ENCODE results near the gene CHAF1B. TPM values are rescaled to one million over a fixed set of nuclear protein-coding genes. Genes with fewer than 3 reads are reported as not detected.

The CHAF1B gene
- total RNA-seq, 2 experiments from 2014 or later, result 30.9 to 34.7 TPM

- Mint-ChIP-seq H3K36me3 (ENCODE audit: low read depth) (no peaks in the 10 kb centered on the region), H3K9me3 (no peaks in the 10 kb centered on the region), H3K4me3 (no peak overlapping the region), H3K27me3 (no peaks in the 10 kb centered on the region), H3K4me1 (ENCODE audit: low read depth) (no peaks in the 10 kb centered on the region), H3K27ac (no peak overlapping the region)
- ChIA-PET CTCF (interaction anchor here (1.0 kb wide), 1 partner anchor 8 kb away, joined by 3 read pairs; no protein-coding TSS in a partner anchor), POLR2A (no interaction called here)
- DNase-seq (no peak), ATAC-seq (no peak)
- intact Hi-C loops (cut with micrococcal nuclease), result no loop called here
- TF ChIP-seq CTCF (IDR thresholded peaks at IDR 0.05), result no peak
These were observed 73.9 kb downstream of the CHAF1B start for GRCh38 chr21:36459098-36459497.

DNA sequence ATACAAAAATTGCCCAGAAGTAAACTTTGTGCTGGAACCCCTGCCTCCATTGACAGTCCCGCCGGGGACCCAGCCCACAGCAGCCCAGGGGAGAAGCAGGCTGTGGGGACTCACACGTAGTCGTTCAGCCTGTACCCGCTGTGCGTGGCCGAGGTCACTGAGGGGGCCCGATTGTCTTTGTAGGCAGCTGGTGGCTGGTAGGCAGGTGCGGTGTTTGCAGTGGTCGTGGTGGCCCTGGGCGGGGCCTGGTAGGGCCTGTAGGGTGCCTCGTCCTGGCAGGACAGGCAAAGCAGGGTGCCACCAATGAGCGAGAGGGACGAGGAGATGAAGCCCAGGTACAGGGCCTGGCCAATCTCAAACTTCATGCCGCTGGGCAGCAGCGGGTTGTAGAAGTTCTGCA, 75.7 kb downstream of the CHAF1B start:
- ChIA-PET POLR2A (no interaction called here), CTCF (no interaction called here)
- TF ChIP-seq CTCF (IDR thresholded peaks at IDR 0.05), result no peak
- Mint-ChIP-seq H3K27ac (no peak overlapping the region), H3K9me3 (no peaks in the 10 kb centered on the region), H3K36me3 (ENCODE audit: low read depth) (no peaks in the 10 kb centered on the region), H3K27me3 (no peaks in the 10 kb centered on the region), H3K4me1 (ENCODE audit: low read depth) (no peaks in the 10 kb centered on the region), H3K4me3 (no peak overlapping the region)
- ATAC-seq (no peak), DNase-seq (no peak)
- intact Hi-C loops (cut with micrococcal nuclease), result no loop called here

GRCh38 chr21:36461277-36461917, 76.2 kb downstream of the CHAF1B start:
- no peaks in the 10 kb centered on the region for H3K36me3 Mint-ChIP-seq (ENCODE audit: low read depth)
- intact Hi-C loops (cut with micrococcal nuclease), result no loop called here
- H3K4me1 Mint-ChIP-seq (ENCODE audit: low read depth), result no peaks in the 10 kb centered on the region
- no peaks in the 10 kb centered on the region for H3K9me3 Mint-ChIP-seq
- DNase-seq, result no peak
- ATAC-seq, result no peak
- no peak overlapping the region for H3K27ac Mint-ChIP-seq
- no peak for TF ChIP-seq CTCF (IDR thresholded peaks at IDR 0.05)
- no peaks in the 10 kb centered on the region for H3K27me3 Mint-ChIP-seq
- CTCF ChIA-PET, result no interaction called here
- POLR2A ChIA-PET, result no interaction called here
- H3K4me3 Mint-ChIP-seq, result no peak overlapping the region

DNA sequence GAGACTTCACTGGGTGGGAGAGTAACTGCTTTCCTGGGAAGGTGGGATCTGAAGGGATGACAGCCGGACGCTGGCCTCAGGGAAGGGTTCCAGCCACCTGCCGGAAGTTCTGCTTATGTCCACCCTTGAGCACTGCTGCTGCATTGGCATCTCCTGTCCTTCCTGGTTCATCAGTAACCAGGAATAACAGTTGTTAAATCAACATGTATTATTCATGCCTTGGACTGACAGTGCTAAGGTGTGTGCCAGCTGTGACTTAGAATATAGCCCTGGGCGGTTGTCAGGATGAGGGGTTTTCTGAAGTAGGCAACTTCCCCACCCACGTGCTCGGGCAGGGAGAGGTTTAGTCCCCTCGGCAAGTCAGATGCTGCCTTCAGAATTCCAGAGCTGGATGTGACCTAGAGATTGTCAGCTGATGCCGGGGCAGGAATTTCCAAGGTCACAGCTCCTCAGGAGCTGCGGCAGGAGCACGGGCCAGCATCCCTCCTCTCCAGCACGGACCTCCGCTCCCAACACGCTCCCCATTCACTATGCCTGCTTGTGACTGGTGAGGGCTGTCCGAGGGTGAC, 76.8 kb downstream of the CHAF1B start:
- H3K9me3 Mint-ChIP-seq, result no peaks in the 10 kb centered on the region
- TF ChIP-seq CTCF (IDR thresholded peaks at IDR 0.05), result no peak
- DNase-seq (no peak), ATAC-seq (no peak)
- no peaks in the 10 kb centered on the region for H3K36me3 Mint-ChIP-seq (ENCODE audit: low read depth)
- intact Hi-C loops (cut with micrococcal nuclease), result no loop called here
- H3K4me3 Mint-ChIP-seq, result no peak overlapping the region
- H3K27me3 Mint-ChIP-seq, result no peaks in the 10 kb centered on the region
- ChIA-PET POLR2A (no interaction called here), CTCF (no interaction called here)
- no peak overlapping the region for H3K27ac Mint-ChIP-seq
- no peaks in the 10 kb centered on the region for H3K4me1 Mint-ChIP-seq (ENCODE audit: low read depth)

GRCh38 chr21:36463204-36463603, 78.0 kb downstream of the CHAF1B start:
- intact Hi-C loops (cut with micrococcal nuclease), result no loop called here
- ATAC-seq (no peak), DNase-seq (no peak)
- H3K27me3 Mint-ChIP-seq, result no peaks in the 10 kb centered on the region
- no peak for TF ChIP-seq CTCF (IDR thresholded peaks at IDR 0.05)
- no peaks in the 10 kb centered on the region for H3K9me3 Mint-ChIP-seq
- H3K4me3 Mint-ChIP-seq, result no peak overlapping the region
- ChIA-PET POLR2A (no interaction called here), CTCF (no interaction called here)
- no peaks in the 10 kb centered on the region for H3K36me3 Mint-ChIP-seq (ENCODE audit: low read depth)
- H3K4me1 Mint-ChIP-seq (ENCODE audit: low read depth), result no peaks in the 10 kb centered on the region
- no peak overlapping the region for H3K27ac Mint-ChIP-seq

Measured in activated CD8-positive, alpha-beta T cell treated with anti-CD3 and anti-CD28 coated beads for 36 hours (primary cell).